Measurements from ENCODE around the gene PCSK6.

Gene PCSK6

GRCh38 chr15:101436526-101436925, 53.0 kb downstream of the PCSK6 start:
- Histone ChIP-seq H3K4me1 (ENCODE audit: low read length) (no peaks in the 10 kb centered on the region), H3K27ac (ENCODE audit: low read length) (no peak overlapping the region)

GRCh38 chr15:101435761-101436160, 53.7 kb downstream of the PCSK6 start:
- H3K4me1 ChIP-seq (ENCODE audit: low read length), result no peaks in the 10 kb centered on the region
- H3K4me3 ChIP-seq (ENCODE audit: low read length), result no peak overlapping the region
- H3K27me3 ChIP-seq (replicated peaks; ENCODE audit: insufficient read depth, low read length), result peaks cover 31% of the 10 kb centered on the region
- no peak overlapping the region for H3K4me2 ChIP-seq (ENCODE audit: low read depth, low read length)
- H3K9me3 ChIP-seq (replicated peaks; ENCODE audit: insufficient read depth, low read length), result no peaks in the 10 kb centered on the region
- no peak overlapping the region for H3K27ac ChIP-seq (ENCODE audit: low read length)
- H4K20me1 ChIP-seq (ENCODE audit: insufficient read depth, low read length), result no peaks in the 10 kb centered on the region
- no peak for TF ChIP-seq EZH2 (optimal IDR thresholded peaks at IDR 0.05; ENCODE audit: low read depth, low read length)
- no peak for TF ChIP-seq CTCF (IDR thresholded peaks at IDR 0.05; ENCODE audit: low read length)
- no peak for TF ChIP-seq EZH2phosphoT487 (IDR thresholded peaks at IDR 0.05; ENCODE audit: low read length)
- no peak overlapping the region for H2AFZ ChIP-seq (ENCODE audit: low read length)
- no peaks in the 10 kb centered on the region for H3K79me2 ChIP-seq (ENCODE audit: low read length)
- no peaks in the 10 kb centered on the region for H3K36me3 ChIP-seq (replicated peaks; ENCODE audit: insufficient read depth, low read length)
- no peaks in the 10 kb centered on the region for H3F3A ChIP-seq (ENCODE audit: insufficient read depth, low read length)
- DNase-seq, result no peak
- H3K9ac ChIP-seq (ENCODE audit: low read length), result no peak overlapping the region
- no peaks in the 10 kb centered on the region for H3K9me2 ChIP-seq (replicated peaks; ENCODE audit: insufficient read depth, low read length)

More at GRCh38 chr15:101436526-101436925, 53.0 kb downstream of the PCSK6 start:
- no peak overlapping the region for H3K9ac ChIP-seq (ENCODE audit: low read length)
- H3K9me3 ChIP-seq (replicated peaks; ENCODE audit: insufficient read depth, low read length), result no peaks in the 10 kb centered on the region
- no peaks in the 10 kb centered on the region for H3K36me3 ChIP-seq (replicated peaks; ENCODE audit: insufficient read depth, low read length)
- no peaks in the 10 kb centered on the region for H3K79me2 ChIP-seq (ENCODE audit: low read length)
- H3K27me3 ChIP-seq (replicated peaks; ENCODE audit: insufficient read depth, low read length), result peaks cover 31% of the 10 kb centered on the region
- H3K4me3 ChIP-seq (ENCODE audit: low read length), result no peak overlapping the region
- TF ChIP-seq EZH2phosphoT487 (IDR thresholded peaks at IDR 0.05; ENCODE audit: low read length) (no peak), EZH2 (optimal IDR thresholded peaks at IDR 0.05; ENCODE audit: low read depth, low read length) (no peak), CTCF (IDR thresholded peaks at IDR 0.05; ENCODE audit: low read length) (no peak)
- H4K20me1 ChIP-seq (ENCODE audit: insufficient read depth, low read length), result no peaks in the 10 kb centered on the region
- H3F3A ChIP-seq (ENCODE audit: insufficient read depth, low read length), result no peaks in the 10 kb centered on the region
- H3K4me2 ChIP-seq (ENCODE audit: low read depth, low read length), result no peak overlapping the region
- H3K9me2 ChIP-seq (replicated peaks; ENCODE audit: insufficient read depth, low read length), result no peaks in the 10 kb centered on the region
- no peak overlapping the region for H2AFZ ChIP-seq (ENCODE audit: low read length)
- no peak for DNase-seq

GRCh38 chr15:101434032-101434920, 55.2 kb downstream of the PCSK6 start:
- TF ChIP-seq EZH2 (optimal IDR thresholded peaks at IDR 0.05; ENCODE audit: low read depth, low read length) (no peak), CTCF (IDR thresholded peaks at IDR 0.05; ENCODE audit: low read length) (no peak), EZH2phosphoT487 (IDR thresholded peaks at IDR 0.05; ENCODE audit: low read length) (no peak)
- no peaks in the 10 kb centered on the region for H3F3A ChIP-seq (ENCODE audit: insufficient read depth, low read length)
- no peak overlapping the region for H3K4me2 ChIP-seq (ENCODE audit: low read depth, low read length)
- DNase-seq, result no peak
- H3K27ac ChIP-seq (ENCODE audit: low read length), result no peak overlapping the region
- H3K27me3 ChIP-seq (replicated peaks; ENCODE audit: insufficient read depth, low read length), result peaks cover 33% of the 10 kb centered on the region
- H3K9me2 ChIP-seq (replicated peaks; ENCODE audit: insufficient read depth, low read length), result no peaks in the 10 kb centered on the region
- no peaks in the 10 kb centered on the region for H3K9me3 ChIP-seq (replicated peaks; ENCODE audit: insufficient read depth, low read length)
- no peak overlapping the region for H3K9ac ChIP-seq (ENCODE audit: low read length)
- no peak overlapping the region for H3K4me3 ChIP-seq (ENCODE audit: low read length)
- no peaks in the 10 kb centered on the region for H3K4me1 ChIP-seq (ENCODE audit: low read length)
- H3K36me3 ChIP-seq (replicated peaks; ENCODE audit: insufficient read depth, low read length), result no peaks in the 10 kb centered on the region
- no peaks in the 10 kb centered on the region for H4K20me1 ChIP-seq (ENCODE audit: insufficient read depth, low read length)
- no peak overlapping the region for H2AFZ ChIP-seq (ENCODE audit: low read length)
- no peaks in the 10 kb centered on the region for H3K79me2 ChIP-seq (ENCODE audit: low read length)

All from MM.1S (cell line).